ENCODE data around the gene CCNB1IP1.

DNA sequence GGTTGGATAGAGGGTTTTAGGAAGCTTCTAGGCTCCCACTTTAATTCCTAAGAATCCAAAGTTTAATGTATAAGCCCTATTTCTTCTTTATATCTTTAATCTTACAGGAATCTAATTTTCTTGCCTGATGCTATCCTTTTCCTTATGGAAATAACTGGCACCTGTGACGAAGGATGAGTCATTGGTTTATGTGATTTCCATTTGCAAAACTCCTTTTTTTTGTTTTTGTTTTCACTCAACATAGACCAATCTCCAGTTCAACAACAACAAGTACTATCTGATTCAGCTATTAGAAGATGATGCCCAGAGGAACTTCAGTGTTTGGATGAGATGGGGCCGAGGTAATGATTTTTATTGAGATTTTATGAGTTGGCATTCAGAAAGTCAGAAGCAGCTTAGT is 17.2 kb upstream of the CCNB1IP1 start:
- TF ChIP-seq POLR2A (IDR thresholded peaks at IDR 0.05): no peak
- TF ChIP-seq, protein P1, sequence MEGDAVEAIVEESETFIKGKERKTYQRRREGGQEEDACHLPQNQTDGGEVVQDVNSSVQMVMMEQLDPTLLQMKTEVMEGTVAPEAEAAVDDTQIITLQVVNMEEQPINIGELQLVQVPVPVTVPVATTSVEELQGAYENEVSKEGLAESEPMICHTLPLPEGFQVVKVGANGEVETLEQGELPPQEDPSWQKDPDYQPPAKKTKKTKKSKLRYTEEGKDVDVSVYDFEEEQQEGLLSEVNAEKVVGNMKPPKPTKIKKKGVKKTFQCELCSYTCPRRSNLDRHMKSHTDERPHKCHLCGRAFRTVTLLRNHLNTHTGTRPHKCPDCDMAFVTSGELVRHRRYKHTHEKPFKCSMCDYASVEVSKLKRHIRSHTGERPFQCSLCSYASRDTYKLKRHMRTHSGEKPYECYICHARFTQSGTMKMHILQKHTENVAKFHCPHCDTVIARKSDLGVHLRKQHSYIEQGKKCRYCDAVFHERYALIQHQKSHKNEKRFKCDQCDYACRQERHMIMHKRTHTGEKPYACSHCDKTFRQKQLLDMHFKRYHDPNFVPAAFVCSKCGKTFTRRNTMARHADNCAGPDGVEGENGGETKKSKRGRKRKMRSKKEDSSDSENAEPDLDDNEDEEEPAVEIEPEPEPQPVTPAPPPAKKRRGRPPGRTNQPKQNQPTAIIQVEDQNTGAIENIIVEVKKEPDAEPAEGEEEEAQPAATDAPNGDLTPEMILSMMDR (IDR thresholded peaks at IDR 0.05): no peak
